GF-D8 (cell line): Measurements from ENCODE around the gene MTFR1L.

ENCODE experiments used
- DNase-seq: peaks from one replicate; lab custom pipeline; 2025; lab: John Stamatoyannopoulos, UW

The MTFR1L gene

GRCh38 chr1:25807480-25808390 lies 12.0 kb upstream of the MTFR1L start:
- DNase-seq, result no peak

GRCh38 chr1:25808481-25809244 lies 11.1 kb upstream of the MTFR1L start:
- no peak for DNase-seq

DNA sequence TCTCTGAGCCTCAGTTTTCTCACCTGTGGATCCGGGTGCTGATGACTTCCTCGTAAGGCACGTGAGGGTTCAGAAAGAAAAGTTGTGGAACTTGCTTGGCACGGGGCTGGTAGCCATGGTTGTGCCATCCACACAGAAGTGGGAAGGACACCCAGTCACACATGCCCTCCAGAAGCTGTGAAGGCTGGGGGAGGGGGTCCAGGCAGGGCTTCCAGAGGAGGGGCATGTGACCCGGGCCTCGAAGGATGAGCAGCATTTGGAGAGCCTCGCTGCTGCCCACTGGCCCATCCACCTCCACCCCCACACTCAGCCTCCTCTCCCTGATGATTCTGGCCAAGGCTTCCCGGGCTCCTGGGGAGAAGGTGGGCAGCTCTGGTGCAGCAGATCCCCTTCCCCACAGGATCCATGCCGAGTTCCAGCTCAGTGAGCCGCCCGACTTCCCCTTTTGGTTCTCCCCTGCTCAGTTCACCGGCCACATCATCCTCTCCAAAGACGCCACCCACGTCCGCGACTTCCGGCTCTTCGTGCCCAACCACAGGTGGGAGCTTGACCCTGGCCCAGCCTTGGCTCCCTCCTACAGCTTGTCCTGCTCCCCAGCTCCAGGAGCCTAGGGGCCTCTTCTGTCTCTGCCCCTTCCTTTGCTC lies 10.3 kb upstream of the MTFR1L start:
- peak; percentile 71 for DNase-seq

GRCh38 chr1:25809929-25810328 lies 9.8 kb upstream of the MTFR1L start:
- DNase-seq, result peak; percentile 70

GRCh38 chr1:25810341-25811299 lies 9.1 kb upstream of the MTFR1L start:
- DNase-seq, result no peak

- DNase-seq, result no peak
Observed at GRCh38 chr1:25811384-25812082, 8.2 kb upstream of the MTFR1L start.

DNA sequence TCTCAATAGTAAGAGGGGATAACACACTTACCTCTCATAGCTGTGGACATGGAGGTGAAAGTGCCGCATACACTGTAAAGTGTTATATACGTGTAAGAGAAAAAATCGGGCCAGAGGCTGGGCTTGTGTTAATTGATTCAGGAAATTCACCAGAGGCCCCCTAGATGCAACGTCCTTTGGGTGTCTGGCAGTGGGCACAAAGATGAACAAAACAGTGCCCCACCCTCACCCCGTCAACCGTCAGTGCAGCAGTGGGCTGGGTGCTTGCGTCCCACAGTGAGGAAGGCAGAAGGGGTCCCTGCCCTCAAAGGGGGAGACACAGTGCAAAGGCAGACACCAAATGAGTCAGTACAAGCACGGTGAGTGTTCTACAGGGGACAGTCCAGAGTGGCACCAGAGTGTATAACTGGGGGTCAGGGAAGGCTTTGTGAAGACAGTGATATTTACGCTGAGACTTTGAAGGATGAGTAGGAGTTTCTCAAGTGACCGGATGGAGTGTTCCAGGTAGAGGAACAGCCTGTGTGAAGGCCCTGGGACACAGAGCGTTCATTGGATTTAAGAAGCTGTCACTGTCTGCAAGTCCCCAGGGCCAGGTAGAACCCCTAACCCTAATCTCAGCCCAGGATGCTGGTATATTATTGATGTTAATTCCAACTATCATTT lies 6.6 kb upstream of the MTFR1L start:
- no peak for DNase-seq

DNA sequence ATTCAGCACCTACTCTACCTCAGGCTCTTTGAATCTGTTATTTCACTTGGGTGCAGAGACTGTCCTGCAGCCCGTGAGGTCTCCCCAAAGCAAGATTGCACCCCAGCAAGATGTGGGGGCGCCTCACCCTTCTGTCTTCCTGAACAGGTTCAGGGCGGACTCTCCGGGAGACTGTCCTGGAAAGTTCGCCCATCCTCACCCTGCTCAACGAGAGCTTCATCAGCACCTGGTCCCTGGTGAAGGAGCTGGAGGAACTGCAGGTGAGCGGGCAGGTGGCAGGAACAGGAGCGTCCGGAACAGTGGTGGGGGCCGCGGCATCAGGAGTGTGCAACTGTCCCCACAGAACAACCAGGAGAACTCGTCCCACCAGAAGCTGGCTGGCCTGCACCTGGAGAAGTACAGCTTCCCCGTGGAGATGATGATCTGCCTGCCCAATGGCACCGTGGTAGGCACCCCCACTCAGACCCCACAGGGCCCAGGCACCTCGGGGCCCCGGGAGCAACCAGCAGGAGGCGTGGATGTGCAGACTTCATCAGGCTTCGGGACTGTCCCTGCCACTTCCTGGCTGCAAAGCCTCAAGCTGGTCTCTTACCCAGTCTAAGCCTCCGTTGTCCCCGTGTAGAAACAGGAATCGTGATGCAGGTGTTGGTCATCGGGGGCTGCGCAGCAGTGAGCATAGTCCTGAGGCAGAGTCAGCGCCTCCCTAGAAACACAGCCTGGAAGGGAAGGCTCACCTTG lies 5.9 kb upstream of the MTFR1L start:
- no peak for DNase-seq

GRCh38 chr1:25814549-25815087 lies 5.1 kb upstream of the MTFR1L start:
- DNase-seq, result no peak

- DNase-seq, result no peak
Observed at GRCh38 chr1:25815208-25816111, 4.3 kb upstream of the MTFR1L start.

GRCh38 chr1:25816112-25816718 lies 3.5 kb upstream of the MTFR1L start:
- DNase-seq, result no peak

DNA sequence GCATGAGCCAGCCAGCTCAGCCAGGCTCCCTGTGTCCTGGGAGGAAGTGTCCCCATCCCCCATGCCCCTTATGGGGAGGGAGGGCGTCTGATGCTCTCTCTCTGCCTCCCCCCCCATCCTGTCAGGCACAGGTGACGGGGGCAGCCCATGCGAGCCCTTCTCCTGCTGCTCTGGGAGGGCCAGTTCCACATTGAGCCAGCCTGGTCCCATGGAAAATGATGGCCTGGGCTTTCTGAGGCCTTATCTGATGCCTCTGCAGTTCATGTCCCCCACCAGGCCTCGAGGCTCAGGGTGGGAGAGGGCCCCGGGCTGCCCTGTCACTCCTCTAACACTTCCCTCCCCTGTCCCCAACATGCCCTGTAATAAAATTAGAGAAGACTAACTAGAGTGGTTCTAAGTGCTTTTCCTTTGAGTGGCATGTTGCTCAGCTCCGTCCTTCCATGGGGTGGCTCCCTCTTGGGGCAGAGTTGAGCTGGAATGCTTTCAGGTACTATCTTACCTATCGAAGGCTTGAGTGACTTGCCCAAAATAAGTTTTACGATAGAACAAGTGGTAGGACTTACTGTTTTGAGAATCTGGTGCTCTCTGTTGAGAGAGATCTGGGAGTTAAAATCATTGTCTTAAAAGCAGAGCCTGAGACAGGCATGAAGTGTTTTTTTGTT lies 1.8 kb upstream of the MTFR1L start:
- DNase-seq, result no peak

- no peak for DNase-seq
Observed at GRCh38 chr1:25818569-25818968, 1.2 kb upstream of the MTFR1L start.

- DNase-seq, result peak; percentile 55
Observed at GRCh38 chr1:25820247-25821111, 725 bp downstream of the MTFR1L start.

DNA sequence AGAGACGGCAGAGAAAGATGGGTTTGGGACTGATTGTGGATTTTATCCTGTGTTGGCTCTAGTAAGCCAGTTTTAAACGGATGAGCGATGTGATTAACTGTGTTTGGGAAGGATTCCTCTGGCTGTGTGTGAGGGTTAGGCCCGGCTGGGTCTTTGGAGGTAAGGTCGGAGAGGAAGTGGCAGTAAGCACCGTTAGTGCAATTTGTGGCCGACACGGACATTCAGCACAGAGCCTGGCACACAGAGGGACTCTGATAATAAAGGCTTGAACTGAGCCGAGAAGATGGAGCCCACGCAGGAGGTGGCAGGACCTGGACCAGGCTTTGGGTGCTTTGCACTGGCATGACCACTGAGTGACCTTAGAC lies 1.3 kb downstream of the MTFR1L start:
- DNase-seq, result no peak

GRCh38 chr1:25821630-25822091 lies 1.9 kb downstream of the MTFR1L start:
- DNase-seq, result no peak
